Central memory CD4-positive, alpha-beta T cell (primary cell): ENCODE results near the gene PMAIP1.
"Not testable (repeated sequence)": the region's sequence is repeated elsewhere in the genome, so short reads cannot be mapped to it uniquely, and the experiment has no call there.

Experiments used
- DNase-seq: peaks from one replicate; pipeline ENCODE4 v3.0.0; 2022

PMAIP1 gene

DNA sequence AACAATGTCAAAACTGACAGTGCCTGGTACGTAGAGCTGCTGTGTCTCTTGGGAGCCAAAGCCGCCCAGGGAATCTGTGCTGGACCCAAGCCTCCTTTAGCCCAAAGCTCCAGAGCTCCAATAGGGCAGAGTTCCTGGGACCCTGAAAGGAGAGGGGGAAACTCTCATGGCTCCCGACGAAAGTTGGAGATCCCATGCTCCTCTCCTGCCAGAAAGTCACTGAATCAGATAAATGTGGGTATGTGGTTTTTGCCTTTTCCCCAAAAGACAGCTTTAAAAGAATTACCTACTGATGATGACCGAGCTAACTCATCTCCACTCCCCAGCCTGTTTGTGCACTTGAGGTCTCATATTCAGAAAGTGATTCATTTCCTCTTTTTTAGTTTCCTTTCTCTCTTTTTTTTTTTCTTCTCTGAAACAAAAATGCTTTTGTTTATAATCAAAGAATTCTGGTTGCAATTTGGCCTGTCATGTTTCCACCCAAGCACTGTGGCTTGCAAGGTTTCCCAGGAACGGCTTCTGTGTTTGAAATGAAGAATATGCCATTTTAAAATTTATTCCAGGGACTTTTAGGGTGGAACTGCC lies 14.1 kb upstream of the PMAIP1 start:
- no peak for DNase-seq

DNA sequence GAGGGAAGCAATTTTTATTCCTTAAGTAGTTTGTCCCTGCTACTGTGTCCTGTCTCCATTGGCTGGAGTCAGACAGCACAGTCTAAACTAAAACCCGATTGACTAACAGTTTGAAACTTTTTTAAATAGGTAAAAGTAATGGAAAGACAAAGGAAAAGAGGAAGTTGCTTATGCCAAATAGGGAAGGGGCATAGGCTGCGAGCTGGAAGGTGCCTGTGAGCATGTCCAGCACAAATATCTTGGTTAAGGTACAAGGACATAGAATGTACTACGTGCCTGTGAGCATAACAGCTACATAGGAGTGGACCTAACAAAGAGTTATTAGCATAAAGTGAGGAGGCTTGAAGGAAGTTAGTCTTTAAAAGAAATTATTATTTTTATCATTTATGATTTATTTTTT lies 13.4 kb upstream of the PMAIP1 start:
- not testable (repeated sequence) for DNase-seq

DNA sequence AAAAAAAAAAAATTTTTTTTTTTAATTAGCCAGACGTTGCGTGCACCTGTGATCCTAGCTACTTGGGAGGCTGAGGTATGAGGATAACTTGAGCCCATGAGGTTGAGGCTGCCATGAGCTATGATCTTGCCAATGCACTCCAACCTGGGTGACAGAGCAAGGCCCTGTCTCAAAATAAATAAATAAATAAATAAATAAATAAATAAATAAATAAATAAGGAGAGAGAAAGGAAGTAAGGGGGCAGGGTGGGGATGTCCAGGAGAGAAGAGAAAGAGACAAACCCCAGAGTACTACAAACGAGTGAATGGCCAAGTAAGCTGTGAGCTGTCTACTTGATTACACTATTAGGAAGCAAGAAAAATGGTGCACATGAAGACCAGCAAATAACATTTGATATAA lies 7.7 kb upstream of the PMAIP1 start:
- no peak for DNase-seq

DNA sequence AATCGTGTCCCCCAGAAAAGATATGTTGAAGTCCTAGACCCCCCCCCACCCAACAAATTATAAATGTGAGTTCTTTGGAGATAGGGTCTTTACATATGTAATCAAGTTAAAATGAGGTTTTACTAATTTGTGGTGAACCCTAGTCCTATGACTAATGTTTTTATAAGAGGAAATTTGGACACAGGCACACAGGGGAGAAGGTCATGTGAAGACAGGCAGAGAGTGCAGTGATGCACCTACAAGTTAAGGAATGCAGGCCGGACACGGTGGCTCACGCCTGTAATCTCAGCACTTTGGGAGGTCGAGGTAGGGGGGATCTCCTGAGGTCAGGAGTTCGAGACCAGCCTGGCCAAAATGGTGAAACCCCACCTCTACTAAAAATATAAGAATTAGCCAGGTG lies 5.8 kb upstream of the PMAIP1 start:
- DNase-seq: no peak

DNA sequence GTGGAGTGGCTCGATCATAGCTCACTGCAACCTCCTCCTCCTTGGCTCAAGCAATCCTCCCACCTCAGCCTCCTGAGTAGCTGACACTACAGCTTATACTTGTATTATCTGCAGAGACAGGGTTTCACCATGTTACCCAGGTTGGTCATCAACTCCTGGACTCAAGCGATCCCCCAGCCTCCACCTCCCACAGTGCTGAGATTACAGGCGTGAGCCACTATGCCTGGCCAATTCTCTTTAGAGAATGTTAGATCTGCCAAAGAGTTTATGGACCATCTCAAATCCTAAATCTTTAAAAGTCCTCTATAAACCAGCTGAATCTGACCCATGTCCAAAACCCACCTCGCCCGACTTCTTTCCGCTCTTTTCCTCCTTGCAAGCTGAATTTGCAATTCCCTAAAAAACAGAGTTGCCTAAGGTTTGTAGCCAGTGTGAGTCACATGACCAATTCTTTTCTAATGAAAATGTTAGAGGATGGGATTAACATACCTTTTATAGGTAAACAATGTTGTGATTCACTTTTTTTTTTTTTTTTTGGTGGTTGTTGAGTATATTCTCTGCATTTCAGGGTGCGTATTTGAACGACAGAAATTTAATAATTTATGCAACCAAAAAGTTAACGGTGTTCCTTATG lies 2.4 kb upstream of the PMAIP1 start:
- no peak for DNase-seq

DNA sequence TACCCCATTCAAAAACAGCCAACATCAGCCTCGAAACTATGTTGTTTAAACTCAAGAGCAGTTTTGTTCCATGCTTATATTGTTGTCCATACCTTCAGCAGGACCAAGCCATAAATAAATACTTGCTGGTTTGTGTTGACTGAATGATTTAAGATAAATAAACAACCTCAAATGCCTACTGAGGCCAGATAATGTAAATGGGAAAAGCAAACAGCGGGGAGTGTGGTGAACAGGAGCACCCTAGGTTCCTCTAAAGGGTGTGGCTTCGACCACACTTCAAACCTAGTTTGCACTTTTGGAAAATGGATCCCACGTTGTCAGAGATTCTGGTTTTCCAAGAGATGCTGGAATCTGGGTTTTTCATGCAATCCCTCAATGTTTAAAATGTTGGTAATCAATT lies 1.7 kb upstream of the PMAIP1 start:
- DNase-seq: no peak

DNA sequence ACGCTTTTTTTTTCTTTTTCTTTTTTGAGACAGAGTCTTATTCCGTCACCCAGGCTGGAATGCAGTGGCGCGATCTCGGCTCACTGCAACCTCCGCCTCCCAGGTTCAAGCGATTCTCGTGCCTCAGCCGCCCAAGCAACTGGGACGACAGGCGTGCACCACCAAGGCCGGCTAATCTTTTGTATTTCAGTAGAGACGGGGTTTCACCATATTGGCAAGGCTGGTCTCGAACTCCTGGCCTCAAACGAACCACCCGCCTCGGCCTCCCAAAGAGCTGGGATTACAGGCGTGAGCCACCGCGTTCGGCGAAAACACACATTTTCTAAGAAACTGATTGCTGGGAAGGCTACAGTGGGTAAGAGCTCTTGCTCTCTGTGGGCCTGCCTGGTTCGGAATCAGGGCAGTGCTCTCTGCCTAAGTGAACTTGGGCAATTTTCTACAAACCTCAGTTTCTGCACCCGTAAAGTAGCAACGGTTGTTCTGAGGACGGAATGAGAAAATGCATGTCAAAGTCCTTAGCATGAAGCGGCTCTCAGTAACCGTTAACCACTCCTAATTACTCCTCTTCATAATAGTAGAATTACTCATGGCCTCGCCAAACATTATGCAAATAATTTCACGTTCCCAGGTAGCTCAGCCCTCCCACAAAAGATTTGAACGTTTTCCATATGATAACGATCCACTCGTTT lies 1.0 kb upstream of the PMAIP1 start:
- no peak for DNase-seq

DNA sequence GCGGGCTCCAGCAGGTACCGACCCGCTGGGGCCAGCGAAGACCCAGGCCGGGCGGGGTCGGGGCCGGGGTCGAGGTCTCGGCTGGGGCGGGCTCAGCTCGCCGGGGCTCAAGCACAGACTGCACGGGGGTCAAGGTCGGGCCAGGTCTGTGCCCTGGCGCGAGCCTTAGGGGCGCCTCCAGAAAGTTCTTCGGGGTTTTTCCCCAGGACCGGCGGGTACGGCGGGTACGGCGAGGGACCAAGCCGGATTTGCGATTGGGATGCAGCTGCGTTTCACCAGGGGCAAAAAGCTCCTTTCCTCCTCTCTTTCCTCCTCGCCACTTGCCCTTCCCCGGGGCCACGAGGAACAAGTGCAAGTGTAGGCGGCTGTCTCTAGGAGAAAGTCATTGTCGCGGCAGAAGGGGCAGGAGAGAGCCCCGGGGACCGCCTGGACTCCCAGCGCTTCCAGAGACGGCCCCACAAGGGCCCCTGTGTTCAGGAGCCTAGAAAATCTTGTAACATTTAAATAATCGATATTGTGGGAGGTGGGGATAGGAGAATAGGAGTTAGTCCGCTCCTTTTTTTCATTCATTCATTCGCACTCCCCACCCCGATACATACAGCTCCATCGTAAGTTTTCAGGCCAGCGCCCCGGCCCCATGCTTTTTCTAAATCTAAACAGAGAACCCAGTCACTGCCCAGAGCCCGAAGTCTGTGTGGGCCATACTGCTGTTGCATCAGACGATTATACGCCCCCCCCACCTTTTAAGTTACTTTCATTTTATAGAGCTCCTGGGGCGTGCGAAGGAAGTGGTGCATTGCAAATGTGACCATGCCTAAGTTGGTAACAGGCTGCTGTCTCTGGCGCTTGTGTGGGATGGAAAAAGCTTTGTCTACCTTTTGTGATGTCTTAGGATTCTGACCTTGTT lies 679 bp downstream of the PMAIP1 start:
- peak; percentile 73 for DNase-seq

DNA sequence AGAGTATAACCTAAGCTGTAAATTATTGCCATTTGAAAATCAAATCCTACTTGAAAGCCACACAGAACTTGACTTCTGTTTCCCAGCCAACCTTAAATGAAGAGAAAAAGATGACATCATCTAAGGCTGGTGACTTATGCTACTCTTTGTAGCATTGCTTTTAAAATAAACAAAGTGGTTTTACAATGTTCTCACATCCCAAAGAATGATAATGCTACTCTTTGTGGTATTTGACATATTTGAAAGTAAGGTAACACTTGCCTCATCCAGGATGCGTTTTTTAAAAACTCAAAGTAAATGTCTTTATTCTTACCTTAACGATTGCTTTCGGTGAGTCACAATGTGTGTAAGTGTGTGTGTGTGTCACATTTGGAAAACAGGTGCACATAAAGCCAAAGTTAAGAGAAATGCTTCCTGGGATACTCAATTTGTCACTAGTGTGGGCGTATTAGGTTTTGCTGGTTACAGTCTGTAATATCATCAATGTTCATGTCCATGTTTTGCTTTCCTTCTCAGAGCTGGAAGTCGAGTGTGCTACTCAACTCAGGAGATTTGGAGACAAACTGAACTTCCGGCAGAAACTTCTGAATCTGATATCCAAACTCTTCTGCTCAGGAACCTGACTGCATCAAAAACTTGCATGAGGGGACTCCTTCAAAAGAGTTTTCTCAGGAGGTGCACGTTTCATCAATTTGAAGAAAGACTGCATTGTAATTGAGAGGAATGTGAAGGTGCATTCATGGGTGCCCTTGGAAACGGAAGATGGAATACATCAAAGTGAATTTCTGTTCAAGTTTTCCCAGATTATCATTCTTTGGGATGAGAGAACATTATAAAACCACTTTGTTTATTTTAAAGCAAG lies 2.6 kb downstream of the PMAIP1 start:
- DNase-seq: peak; percentile 40

DNA sequence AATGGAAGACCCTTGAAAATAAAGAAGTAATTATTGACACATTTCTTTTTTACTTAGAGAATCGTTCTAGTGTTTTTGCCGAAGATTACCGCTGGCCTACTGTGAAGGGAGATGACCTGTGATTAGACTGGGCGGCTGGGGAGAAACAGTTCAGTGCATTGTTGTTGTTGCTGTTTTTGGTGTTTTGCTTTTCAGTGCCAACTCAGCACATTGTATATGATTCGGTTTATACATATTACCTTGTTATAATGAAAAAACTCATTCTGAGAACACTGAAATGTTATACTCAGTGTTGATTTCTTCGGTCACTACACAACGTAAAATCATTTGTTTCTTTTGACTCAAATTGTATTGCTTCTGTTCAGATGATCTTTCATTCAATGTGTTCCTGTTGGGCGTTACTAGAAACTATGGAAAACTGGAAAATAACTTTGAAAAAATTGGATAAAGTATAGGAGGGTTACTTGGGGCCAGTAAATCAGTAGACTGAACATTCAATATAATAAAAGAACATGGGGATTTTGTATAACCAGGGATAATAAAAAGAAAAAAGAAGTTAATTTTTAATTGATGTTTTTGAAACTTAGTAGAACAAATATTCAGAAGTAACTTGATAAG lies 3.3 kb downstream of the PMAIP1 start:
- no peak for DNase-seq

DNA sequence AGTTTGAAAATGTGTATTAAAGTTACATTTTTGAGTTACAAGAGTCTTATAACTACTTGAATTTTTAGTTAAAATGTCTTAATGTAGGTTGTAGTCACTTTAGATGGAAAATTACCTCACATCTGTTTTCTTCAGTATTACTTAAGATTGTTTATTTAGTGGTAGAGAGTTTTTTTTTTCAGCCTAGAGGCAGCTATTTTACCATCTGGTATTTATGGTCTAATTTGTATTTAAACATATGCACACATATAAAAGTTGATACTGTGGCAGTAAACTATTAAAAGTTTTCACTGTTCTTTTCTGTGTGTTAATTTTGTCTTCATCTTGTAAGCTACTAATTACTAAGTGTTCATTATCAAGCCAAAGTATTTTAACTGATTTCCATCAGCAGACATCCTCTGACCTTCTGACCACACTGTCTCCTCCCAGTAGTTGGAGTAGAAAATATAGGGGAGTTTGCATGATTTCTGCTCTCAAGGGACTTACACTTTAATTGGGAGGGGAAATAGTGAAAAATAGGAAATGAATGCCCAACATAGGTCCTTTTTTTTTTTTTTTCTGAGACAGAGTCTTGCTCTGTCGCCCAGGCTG lies 4.3 kb downstream of the PMAIP1 start:
- no peak for DNase-seq

DNA sequence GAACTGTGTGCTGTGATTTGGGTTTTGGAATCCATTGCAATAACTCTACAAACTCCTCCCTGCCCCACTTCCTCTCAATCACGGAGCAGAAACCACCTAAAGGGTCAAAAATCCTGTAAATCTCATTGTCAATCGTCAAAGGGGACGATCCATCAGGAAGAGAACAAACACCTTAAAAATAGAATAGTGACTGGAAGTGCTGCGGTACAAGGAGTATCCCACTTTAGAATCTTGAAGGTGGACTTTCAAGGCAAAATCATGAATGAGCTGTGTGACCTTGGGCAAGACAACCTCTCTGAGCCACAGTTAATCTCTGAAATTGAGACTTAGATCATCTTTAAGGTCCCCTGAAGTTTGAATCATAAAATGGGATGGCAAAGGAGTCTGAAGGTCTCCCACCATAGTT lies 5.9 kb downstream of the PMAIP1 start:
- no peak for DNase-seq

DNA sequence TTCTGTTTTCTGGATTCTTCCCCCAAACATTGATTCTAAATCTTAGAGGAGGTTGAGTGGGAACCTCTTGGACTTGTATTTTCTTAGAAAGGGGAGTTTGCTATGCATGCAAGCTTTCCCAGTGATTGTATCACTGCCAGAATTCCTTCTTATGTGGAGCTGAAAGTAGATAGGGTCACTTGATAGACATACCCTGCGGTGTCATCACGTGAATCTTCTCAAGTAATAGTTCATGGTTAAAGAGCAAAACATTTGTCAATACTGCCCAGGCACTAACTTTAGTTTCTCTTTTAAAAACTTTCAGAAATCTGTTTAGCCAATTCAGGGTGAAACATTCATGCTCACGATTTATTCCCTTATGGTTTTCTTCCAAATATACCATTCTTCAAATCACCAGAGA lies 6.4 kb downstream of the PMAIP1 start:
- DNase-seq: no peak

DNA sequence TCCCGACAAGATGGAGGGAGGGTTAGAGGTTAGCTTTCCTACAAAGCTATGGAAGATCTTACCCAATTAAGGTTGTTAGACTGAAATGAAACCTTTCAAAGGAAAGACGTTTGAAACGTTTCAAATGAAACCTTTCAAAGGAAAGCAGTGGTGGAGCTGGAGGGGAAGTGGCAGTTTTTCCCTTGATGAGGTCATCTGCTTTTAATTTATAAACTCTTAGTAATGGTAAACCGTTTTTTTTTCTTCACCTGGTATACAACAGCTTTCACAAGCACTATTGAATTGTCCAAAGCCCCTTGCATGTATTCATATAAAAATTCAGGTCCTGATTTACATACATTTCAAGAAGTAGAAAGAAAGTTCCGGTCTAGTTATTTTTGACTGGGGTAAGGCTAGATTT lies 7.4 kb downstream of the PMAIP1 start:
- DNase-seq: no peak

DNA sequence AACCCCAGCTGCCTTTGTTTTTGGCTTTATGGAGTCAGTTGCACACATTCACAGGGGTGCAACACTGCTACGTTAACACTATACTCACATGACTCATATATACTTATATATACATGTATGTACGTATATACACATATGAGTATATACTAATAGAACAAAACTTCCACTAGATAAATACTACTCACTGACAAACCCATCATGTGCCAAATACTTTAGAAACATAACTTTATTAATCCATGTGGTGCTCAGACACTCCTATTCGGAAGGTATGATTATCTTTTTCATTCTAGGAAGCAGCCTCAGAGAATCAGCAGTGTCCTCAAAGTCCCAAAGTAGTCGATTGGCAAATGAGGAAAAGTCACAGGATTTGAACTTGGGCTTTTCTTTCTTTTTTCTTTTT lies 7.9 kb downstream of the PMAIP1 start:
- DNase-seq: no peak

DNA sequence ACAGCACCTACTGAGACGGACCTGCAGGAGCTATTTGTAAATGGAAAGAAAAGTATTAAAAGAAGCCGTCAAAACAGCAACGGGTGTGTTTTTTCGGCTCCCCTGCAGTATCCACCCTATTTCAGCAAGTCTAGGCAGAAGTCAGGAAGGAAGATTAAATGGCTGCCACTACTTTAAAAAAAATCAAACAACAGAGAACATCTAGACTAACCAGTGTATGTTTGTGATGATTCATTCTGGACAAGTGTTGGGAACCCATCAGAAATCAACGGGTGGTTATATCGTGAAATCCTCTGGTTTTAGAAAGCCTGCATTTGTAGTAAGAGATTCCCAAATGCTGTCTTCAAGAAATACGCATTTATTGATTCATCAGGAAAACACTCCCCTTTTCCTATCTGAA lies 9.0 kb downstream of the PMAIP1 start:
- no peak for DNase-seq

DNA sequence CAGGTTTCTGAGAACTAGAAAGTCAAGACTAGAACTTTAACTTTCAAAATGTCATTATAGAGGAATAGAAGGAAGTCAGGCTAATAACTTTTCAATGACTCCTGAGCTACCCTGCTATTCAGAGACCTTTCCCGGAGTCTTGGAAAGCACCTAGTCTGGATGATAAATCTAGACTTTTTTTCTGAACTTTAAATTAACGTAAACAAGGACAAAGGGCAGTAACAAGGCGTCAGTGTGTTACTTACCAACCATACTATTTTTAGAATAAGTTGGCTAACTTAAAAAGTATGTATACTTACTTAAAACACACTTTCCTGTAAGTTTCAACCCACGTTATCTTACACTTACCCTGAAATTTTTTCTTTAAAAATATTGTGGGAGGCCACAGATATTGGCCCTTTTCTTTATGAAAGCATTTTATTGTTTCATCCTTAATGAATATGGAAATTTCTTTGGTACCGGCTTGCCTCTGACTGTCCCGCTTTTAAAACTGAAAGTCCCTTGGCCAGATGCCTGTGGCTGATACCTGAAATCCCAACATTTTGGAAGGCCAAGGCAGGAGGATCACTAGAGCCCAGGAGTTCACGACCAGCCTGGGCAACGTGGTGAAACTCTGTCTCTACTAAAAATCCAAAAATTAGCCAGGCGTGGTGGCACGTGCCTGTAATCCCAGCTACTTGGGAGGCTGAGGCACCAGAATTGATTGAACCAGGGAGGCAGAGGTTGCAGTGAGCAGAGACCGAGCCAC lies 9.7 kb downstream of the PMAIP1 start:
- DNase-seq: no peak

DNA sequence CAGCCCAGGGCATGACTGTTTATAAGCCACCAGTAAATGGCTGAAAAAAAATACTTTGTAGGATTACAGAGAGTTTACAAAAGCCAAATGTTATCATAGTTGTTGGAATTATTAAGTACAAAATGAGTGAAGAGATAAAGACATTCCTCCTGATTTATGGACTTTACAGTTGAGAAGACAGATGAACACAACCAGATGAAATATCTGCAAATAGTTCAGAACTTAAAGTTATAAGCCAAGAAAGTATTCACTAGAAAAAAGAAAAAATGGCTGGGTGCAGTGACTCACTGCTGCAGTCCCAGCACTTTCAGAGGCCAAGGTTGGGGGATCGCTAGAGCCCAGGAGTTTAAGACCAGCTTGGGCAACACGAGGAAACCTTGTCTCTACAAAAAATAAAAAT lies 11.2 kb downstream of the PMAIP1 start:
- DNase-seq: no peak

DNA sequence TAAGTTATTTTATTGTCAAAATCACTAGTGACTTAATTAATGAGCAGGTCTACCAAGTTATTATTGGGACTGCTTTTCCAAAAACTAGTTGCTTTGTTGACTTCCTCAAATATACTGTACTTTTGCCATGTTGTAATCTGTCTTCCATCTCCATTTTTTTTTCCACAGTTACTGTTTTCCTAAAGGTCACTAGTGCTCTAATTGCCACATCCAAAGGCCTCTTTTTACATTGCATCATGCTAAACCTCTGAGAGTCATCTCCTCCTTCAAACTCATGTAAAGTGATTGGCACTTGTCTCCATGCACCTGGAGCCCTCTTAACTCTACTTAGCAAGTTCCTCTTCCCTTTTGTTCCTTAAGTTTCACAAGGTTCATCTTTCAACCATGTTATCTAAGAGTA lies 11.8 kb downstream of the PMAIP1 start:
- no peak for DNase-seq

DNA sequence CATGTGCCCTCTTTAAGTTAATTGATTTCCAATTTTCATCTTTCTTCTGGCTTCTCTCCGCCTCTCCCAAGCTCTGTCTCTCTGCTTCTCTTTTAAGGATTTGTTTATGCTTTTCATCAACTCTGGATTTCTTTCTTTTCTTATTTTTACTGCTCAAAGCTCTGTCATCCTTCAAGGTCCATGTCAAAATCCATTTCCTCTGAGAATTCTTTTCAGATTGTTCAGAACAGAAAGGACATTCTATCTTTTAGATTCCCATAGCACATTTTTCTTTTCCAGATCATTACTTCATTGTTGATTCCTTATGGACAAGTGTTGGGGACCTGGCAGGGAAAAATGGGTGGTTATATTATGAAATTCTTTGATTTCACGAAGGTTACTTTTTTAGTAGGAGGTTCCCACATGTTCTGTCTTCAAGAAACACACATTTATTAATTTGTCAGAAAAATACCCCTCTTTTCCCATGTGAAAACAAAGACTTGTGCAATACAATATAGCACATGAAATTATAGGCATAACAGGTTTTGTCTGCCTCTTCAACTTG lies 12.3 kb downstream of the PMAIP1 start:
- DNase-seq: no peak

DNA sequence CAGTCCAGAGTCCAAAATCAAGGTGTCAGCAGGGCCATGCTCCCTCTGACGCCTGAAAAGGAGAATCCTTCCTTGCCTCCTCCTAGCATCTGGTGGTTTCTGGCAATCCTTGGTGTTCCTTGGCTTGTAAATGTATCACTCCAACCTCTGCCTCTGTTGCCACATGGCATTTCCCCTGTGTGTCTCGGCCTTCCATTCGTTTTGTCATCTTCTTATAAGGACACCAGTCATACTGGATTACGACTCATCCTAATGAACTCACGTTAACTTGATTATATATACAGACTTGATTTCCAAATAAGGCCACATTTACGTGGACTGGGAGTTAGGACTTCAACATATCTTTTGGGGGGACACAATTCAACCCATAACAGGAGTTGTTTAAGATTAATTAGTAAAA lies 15.8 kb downstream of the PMAIP1 start:
- no peak for DNase-seq
